HUDEP-2 (cell line): ENCODE results near the gene GKN2.

Source experiments
- DNase-seq, 76 experiments: peaks; one replicate each; lab custom pipeline; 2025; ENCODE audit not compliant: unreplicated experiment in 76 of 76; lab: John Stamatoyannopoulos, UW

Gene GKN2, protein sequence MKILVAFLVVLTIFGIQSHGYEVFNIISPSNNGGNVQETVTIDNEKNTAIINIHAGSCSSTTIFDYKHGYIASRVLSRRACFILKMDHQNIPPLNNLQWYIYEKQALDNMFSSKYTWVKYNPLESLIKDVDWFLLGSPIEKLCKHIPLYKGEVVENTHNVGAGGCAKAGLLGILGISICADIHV

DNA sequence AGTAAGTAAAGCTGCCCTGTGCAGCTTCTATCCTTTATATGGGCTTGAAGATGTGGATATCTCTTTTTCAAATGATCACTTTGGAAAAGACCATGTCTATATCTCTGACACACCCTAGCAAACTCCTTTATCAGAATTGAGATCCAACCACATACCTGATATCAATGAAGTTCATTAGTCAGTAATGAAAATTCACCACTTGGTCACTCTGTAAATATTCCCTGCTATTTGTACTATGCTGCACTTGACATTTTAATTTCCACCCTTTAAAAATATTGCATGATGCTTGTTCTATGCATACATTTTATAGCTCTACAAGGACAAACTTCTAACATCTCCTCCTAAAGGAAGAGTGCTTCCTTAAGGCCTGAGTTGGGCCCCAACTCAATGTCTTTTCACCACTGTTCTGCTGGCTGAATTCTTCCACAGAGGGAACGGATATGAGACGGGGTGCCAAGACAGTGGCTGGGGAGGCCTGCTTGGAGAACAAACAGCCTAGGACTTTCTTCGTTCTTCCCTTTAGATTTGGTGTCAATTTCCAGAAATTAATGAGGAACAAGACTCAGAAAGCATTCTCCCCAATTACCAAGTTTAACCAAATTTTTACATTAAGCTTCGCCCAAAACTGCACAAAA, at the start of gene GKN2:
Gene GKN2, minus strand, starts transcription at position 7 of the 635 bp plus-strand sequence. CDS start 32 bp downstream, outside the sequence.
- DNase-seq = no peak

DNA sequence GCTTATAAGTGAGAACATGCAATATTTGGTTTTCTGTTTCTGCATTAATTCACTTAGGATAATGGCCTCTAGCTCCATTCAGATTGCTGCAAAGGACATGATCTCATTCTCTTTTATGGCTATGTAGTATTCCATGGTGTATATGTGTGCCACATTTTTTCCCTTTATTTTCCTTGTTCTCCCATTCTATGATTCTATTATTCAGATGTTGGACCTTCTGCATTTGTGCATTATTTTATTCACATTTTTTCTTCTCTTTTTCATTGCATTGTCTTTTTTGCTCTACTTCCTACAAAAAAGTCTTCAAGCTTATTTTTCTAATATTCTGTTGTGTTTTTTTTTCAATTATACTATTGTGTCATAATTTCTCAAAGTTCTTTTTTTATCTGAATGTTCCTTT, 49.2 kb upstream of the GKN2 start:
- no peak for DNase-seq

GRCh38 chr2:68997401-68997800, 44.7 kb upstream of the GKN2 start:
- DNase-seq = no peak

GRCh38 chr2:68995916-68996315, 43.2 kb upstream of the GKN2 start:
- DNase-seq = no peak

DNA sequence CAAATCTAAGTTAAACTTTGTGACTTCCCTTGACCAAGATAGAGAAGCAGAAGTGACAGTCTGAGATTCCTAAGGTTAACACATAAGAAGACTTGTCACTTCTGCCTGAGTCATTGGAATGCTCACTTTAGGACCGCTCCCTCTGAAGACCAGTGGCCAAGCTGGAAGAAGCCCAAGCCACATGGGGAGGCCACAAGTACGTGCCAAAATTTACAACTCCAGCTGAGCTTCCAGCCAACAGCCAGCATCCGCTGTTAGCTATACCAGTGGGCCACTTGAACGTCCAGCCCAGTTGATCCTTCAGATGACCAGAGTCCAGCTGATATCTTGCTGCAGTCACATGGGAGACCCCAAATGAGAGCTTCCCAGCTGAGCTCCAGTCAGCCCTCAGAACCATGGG, 42.2 kb upstream of the GKN2 start:
- DNase-seq = peak in 1 of 76 experiments; percentile 11

GRCh38 chr2:68993660-68994059, 41.0 kb upstream of the GKN2 start:
- no peak for DNase-seq

DNA sequence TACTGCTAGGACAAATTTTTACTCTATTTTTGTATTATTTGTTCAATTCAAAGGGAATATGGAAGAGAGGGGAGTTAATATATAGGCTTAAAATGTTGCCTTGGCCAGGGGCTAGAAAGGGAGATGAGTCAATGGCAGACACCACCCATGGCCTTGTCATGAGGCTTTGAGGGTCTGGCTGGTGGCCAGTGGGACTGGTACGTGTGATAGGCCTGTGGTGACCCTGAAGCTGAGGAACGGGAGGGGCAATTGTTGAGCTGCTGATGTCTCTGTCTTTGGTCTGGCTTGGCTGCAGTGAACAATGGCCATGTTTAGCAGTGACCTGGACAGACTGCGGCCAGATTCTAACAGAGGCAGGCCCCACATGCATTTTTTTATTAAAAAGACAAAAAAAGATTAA, 40.2 kb upstream of the GKN2 start:
- peak in 49 of 76 experiments; percentile 5 to 77 (median 26) for DNase-seq

- no peak for DNase-seq
Measured at GRCh38 chr2:68992341-68992740, 39.6 kb upstream of the GKN2 start.

- no peak for DNase-seq
Measured at GRCh38 chr2:68989035-68989434, 36.3 kb upstream of the GKN2 start.

DNA sequence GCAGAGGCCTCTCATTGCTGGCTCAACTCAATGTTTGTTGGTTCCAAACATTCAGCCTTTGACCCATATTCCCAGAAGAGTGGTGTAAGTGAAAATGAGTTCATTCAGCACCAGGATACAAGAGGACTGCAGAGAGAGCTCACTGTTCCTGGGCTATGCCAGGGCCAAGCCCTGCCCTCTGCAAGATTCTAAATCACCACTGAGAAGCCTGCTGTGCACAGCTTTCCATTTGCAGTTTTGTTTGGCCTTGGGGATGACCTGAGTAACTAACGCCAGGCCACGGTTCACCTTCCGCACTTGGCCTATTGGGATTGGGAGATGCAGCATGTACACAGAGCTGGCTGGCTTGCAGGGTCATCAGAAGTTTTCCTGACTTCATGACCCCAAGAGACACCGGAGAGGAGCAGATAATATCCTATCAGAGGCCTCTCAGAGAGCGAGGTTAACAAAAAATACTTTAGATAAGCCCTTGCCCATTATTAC, 34.4 kb upstream of the GKN2 start:
- no peak for DNase-seq

DNA sequence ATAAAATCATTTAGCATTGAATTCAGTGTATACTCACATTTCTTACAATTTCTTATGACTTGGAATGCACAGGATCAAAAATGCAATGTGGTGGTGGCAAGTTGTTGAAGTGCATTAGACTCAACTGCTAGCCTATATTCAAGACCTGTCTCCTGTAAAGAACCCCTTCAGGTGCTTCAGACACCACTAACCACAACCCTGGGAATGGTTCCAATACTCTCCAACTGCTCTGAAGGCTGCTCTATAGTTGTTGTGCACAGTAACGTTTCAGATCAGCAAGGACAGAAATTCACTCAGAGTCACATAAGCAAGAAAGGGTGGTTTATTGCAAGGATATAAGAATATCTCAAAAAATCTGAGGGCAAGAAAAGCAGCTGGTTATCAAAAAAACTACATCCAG, 28.3 kb upstream of the GKN2 start:
- no peak for DNase-seq

- DNase-seq = no peak
Measured at GRCh38 chr2:68978098-68978497, 25.4 kb upstream of the GKN2 start.

DNA sequence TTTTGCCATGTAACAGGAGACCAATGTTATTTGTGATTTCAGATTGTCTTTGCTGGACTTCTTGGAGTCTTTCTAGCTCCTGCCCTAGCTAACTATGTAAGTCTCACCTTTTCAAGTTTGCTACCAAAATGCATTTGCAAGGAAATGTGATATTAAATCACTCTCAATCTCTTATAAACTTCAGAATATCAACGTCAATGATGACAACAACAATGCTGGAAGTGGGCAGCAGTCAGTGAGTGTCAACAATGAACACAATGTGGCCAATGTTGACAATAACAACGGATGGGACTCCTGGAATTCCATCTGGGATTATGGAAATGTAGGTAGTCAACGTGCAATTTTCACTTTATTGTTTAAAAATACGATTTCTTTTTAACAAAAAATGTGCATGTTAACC, 24.8 kb upstream of the GKN2 start:
- no peak for DNase-seq

DNA sequence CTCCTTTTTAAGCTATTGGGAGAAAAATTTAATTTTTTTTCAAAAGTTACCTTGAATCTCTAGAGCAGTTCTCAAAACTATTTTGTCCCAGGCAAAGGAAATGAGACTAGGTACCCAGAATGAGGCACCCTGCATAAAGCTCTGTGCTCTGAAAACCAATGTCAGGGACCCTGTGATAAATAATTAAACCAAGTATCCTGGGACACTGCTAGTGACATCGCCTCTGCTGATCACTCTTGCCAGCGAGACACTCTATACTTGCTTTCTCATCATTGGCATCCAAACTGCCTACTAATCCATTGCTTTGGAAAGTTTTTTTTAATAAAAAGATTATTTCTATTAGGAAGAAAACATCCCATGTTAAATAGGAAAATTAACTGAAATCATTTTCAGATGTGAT, 23.2 kb upstream of the GKN2 start:
- no peak for DNase-seq

GRCh38 chr2:68974946-68975665, 22.4 kb upstream of the GKN2 start:
- DNase-seq = no peak

GRCh38 chr2:68974251-68974650, 21.6 kb upstream of the GKN2 start, which contains the start of gene GKN1:
GKN1 (plus strand) TSS chr2:68974636; CDS start chr2:68974678, 42 bp downstream.
- DNase-seq = no peak

DNA sequence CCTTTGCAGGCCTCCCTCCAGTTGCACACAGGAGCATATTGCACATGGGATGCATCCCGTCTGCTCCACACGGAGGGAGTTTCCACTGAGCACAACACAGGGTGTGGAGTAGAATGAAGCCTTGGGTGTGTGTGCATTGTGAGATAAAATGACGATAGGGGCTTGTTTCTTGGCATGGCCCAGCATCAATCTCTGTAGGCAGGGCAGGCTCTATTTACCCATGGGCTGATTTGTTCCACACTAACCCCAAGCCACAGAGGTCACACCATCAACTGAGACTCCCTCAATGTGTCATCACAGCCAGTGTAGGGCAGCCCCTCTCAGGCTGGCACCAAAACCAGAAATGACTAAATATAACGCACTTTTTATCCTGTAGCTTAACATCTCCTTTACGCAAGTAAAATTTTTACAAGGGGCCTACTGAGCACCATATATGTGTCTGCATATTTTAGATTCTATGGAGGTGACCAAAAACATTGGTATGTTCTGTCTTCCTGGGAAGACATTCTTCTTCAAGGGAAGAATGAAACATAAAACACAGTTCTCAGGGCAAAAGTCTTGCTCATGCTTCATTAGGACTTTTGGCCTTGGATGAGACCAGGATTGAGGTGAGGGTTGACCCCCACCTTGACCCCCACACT, 19.0 kb upstream of the GKN2 start:
- DNase-seq = peak in 7 of 76 experiments; percentile 3 to 22 (median 12)

DNA sequence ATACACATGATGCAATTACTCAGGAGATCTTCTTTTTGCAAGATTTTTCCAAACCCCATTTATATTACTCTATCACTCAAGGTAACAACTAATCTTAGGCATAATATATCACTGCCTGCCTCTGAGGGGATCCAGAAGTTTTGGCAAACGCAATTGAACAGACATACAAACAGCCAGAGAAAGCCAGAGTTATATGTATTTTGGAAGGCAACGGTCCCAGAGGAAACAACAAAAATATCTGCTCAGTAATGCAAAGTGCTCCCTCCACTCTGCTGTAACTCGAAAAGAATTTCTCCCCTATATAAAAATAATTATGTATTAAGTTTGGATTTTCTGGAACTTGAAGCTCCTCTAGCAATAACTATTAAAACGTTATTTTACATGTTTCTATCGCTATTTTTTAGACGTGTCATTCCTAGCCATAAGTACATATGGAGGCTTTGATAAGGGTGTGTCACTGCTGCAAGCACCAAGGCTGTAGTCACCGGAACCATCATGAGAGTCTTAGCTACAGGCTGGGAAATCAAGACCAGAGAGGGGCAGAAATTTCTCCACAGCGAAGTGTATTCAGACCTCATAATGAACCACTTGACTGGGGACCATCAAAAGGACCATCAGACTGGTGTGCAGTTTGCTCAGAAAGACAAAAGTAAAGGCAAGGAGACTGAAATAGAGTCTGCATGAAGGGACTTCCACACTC, 18.0 kb upstream of the GKN2 start:
- DNase-seq = peak in 1 of 76 experiments; percentile 18

DNA sequence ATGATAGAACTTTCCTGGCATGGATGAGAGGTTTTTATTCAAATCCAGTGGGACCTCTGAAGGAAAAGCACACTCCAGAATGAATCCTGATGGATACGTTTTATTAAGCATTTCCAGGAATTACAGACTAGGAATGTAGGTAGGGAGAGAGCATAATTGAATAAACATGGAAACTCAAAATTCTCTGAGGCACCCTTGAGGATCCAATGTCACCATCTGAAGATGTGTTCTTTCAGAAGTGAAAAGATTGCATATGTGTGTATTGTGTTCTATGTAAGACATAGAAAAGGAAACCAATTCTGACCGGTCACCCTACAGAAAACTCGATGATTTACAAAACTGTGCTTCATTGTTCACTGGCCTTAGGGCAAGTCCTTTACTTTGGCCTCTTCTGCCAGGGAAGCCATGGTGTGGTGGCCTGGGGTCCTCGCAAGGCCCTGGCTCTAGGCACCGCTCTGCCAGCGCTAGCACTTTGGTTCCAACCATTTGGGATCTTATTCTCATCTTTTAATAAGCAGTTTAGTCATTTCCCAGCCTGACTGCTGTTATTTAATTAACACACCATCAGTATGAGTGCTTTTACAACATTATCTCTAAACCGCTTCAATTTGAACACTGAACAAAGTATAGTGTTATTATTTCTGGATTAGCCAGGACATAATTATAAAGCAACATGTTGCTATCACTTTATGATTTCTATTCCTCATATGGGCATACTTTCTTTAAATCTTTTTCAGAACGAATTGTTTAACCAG, 17.2 kb upstream of the GKN2 start:
- DNase-seq = no peak

DNA sequence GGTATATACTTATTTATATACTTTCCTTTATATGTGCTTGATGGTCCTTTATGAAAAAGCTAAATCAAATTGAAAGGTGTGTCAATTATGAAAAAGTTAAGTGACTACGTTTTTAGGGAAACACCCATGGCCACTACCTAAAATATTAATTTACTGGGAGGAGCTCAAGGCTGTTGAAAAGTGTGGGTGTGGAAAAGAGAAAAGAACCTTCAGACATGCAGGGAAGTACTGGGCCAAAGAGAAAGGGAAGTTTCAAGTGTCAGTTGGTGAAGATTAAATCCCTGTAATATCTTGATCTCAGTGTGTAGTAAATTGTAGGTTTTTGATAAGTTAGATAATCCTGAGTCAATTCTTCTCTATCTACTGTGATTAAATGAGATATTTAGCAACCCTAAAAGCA, 15.5 kb upstream of the GKN2 start:
- no peak for DNase-seq
